Cortex of kidney (tissue), 1 donor: ENCODE results near the gene MTREX.

ENCODE experiments used
- DNase-seq: peaks from one replicate; lab custom pipeline; 2025; lab: John Stamatoyannopoulos, UW

The MTREX gene

GRCh38 chr5:55384072-55384471 is 76.3 kb downstream of the MTREX start:
- no peak for DNase-seq

- DNase-seq = no peak
Measured at GRCh38 chr5:55385227-55385626, 77.4 kb downstream of the MTREX start.

GRCh38 chr5:55385846-55386245 is 78.1 kb downstream of the MTREX start:
- no peak for DNase-seq

- DNase-seq = no peak
Measured at GRCh38 chr5:55386356-55386755, 78.6 kb downstream of the MTREX start.

GRCh38 chr5:55387865-55388264 is 80.1 kb downstream of the MTREX start:
- no peak for DNase-seq

- no peak for DNase-seq
Measured at GRCh38 chr5:55391707-55392106, 83.9 kb downstream of the MTREX start.

- DNase-seq = no peak
Measured at GRCh38 chr5:55392669-55393068, 84.9 kb downstream of the MTREX start.

GRCh38 chr5:55393501-55394175 is 85.8 kb downstream of the MTREX start:
- no peak for DNase-seq

GRCh38 chr5:55402199-55402598 is 94.4 kb downstream of the MTREX start:
- DNase-seq = no peak

- no peak for DNase-seq
Measured at GRCh38 chr5:55406292-55406691, 98.5 kb downstream of the MTREX start.

- no peak for DNase-seq
Measured at GRCh38 chr5:55407059-55407684, 99.4 kb downstream of the MTREX start.

GRCh38 chr5:55407984-55408383 is 100.2 kb downstream of the MTREX start:
- no peak for DNase-seq

GRCh38 chr5:55409775-55410174 is 102.0 kb downstream of the MTREX start:
- no peak for DNase-seq

- DNase-seq = no peak
Measured at GRCh38 chr5:55410845-55411244, 103.1 kb downstream of the MTREX start.

- DNase-seq = no peak
Measured at GRCh38 chr5:55411876-55412275, 104.1 kb downstream of the MTREX start.

GRCh38 chr5:55413644-55414043 is 105.9 kb downstream of the MTREX start:
- DNase-seq = no peak

GRCh38 chr5:55415071-55415470 is 107.3 kb downstream of the MTREX start:
- DNase-seq = no peak

GRCh38 chr5:55416306-55416705 is 108.5 kb downstream of the MTREX start:
- DNase-seq = no peak

- no peak for DNase-seq
Measured at GRCh38 chr5:55418994-55419968, 111.5 kb downstream of the MTREX start.

- DNase-seq = no peak
Measured at GRCh38 chr5:55421074-55421529, 113.3 kb downstream of the MTREX start.

GRCh38 chr5:55426455-55426854 is 118.7 kb downstream of the MTREX start:
- no peak for DNase-seq

GRCh38 chr5:55427157-55427556 is 119.4 kb downstream of the MTREX start:
- DNase-seq = no peak

- no peak for DNase-seq
Measured at GRCh38 chr5:55429221-55429612, 121.4 kb downstream of the MTREX start.
